GM10248 (cell line): ENCODE data around the gene UHRF2.
"Not testable (repeated sequence)": the region's sequence is repeated elsewhere in the genome, so short reads cannot be mapped to it uniquely, and the experiment has no call there.

ENCODE experiments used
- CTCF ChIA-PET: fragments of 300-600 bp; sonication (Branson Sonifier 250); formaldehyde crosslinking; extraction: SDS; loops from one replicate; lab custom pipeline; 2021; ENCODE audit warnings: antibody characterized with exemption; lab: Yijun Ruan, JAX
- POLR2A ChIA-PET: fragments of 350-650 bp; sonication (Branson Sonifier 250); formaldehyde crosslinking; extraction: SDS; loops from one replicate; lab custom pipeline; 2020; ENCODE audit warnings: antibody characterized with exemption; lab: Yijun Ruan, JAX
- DNase-seq: peaks from one replicate; pipeline ENCODE4 v3.0.0; 2012; ENCODE audit errors: extremely low spot score
- TF ChIP-seq, protein P1 (sequence below): IDR thresholded peaks from 2 replicates; pipeline ENCODE4 v1.5.1; 2012; ENCODE audit warnings: mild to moderate bottlenecking, low read depth; ENCODE audit errors: extremely low read depth, missing control alignments, control extremely low read depth

Gene UHRF2

DNA sequence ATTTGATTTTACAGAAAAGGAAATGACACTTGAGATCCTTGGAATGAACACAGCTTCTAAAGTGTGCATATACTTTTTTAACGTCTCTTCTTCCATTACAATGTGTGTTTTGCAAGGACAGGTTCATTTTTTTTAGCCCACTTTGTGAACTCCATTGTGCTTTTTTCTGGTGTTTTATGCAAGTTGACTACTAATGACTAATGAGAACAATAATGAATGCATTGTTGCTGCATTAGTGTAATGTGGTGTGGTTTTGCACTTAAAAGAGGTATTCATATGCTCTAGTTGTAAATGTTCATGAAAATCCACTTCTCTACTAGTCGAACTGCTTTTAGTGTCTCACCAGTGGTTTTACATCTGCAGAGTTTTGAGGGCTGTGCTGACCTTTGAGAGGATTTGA lies 93.6 kb downstream of the UHRF2 start:
- POLR2A ChIA-PET, result no interaction called here
- CTCF ChIA-PET, result no interaction called here
- TF ChIP-seq, protein P1, sequence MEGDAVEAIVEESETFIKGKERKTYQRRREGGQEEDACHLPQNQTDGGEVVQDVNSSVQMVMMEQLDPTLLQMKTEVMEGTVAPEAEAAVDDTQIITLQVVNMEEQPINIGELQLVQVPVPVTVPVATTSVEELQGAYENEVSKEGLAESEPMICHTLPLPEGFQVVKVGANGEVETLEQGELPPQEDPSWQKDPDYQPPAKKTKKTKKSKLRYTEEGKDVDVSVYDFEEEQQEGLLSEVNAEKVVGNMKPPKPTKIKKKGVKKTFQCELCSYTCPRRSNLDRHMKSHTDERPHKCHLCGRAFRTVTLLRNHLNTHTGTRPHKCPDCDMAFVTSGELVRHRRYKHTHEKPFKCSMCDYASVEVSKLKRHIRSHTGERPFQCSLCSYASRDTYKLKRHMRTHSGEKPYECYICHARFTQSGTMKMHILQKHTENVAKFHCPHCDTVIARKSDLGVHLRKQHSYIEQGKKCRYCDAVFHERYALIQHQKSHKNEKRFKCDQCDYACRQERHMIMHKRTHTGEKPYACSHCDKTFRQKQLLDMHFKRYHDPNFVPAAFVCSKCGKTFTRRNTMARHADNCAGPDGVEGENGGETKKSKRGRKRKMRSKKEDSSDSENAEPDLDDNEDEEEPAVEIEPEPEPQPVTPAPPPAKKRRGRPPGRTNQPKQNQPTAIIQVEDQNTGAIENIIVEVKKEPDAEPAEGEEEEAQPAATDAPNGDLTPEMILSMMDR, result no peak
- DNase-seq, result no peak

DNA sequence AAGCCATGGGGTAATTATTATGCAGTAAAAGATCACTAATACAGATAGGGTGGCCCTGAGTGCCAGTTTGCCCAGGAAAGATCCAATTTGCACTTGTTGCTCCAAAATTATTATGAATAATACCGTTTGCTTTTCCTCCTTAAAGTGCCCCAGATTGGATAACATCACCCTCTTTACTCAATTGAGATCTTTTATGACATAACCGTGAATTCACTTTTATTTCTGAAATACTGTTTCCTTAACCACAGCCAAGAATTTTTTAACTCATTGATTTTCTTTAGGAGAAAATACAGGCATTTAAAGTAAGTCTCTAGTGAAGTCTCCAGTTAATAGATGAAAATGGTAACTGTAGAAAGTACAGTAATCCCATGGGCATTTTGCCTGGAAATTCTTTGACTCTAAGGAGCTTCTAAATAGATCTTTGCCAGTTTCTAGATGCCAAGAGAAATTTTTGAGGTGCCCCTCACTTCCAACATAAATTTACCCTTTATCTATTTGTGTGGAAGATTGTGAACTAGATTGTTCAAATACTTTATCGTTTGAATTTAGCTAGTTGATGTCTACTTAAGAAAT lies 99.2 kb downstream of the UHRF2 start:
- CTCF ChIA-PET, result interaction anchor here (0.7 to 1.7 kb wide), 3 partner anchors 9 to 20 kb away, joined by 3 to 4 read pairs (median 3); no protein-coding TSS in a partner anchor
- DNase-seq, result no peak
- POLR2A ChIA-PET, result no interaction called here
- TF ChIP-seq, protein P1, result no peak

DNA sequence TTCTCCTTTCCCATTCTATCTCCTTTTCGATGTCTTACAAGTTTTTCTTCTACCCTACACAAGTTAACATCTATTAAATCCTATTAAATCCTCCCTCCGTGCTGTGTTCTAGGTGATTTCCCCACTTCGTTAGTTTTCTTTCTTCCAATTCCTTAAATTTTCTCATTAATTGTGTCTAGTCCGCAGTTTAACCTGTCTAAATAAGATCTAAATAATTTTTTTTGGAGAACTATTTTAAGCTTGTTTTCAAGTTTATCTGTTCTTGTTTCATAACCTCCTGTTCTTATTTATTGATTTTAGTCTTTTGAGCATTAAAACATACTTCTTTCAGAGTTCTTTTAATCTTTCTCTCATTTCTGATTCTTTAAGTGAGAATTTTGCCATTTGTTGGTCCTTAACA lies 109.3 kb downstream of the UHRF2 start:
- no peak for DNase-seq
- ChIA-PET CTCF (interaction anchor here (1.0 kb wide), 1 partner anchor 47 kb away, joined by 3 read pairs; no protein-coding TSS in a partner anchor), POLR2A (no interaction called here)
- TF ChIP-seq, protein P1, result no peak

DNA sequence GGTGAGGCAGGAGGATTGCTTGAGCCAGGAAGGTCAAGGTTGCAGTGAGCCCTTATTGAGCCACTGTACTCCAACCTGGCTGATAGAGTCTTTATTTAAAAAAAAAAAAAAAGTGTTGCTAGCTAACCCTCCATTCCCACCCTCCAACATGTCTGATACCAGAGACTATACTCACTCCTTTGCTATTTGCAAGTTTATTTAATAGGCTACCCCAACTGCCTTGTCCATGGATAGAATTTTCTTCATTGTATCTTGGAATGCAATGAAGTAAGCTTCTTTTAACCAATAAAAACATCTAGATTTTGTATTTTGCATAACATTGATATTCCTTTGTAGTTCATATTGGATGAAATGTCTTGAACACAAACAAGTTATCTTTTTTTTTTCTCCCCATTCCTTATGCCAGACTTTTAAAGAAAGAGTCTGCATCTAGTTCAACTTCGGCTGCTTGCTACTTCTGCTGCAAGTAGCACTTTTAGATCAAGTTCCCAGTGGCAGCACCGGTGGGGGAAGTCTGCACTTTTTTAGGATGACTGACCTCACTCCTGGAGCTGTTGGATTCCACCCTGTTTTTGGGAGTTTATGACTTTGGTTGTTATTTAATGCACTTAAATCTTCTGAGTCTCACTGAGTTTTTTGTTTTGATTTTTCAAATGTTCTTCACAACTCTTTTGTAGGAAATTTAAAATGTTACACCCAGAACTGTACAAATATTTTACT lies 112.5 kb downstream of the UHRF2 start:
- ChIA-PET CTCF (interaction anchor here (0.9 to 1.9 kb wide), 7 partner anchors 11 to 60 kb away, joined by 3 to 4 read pairs (median 4); no protein-coding TSS in a partner anchor), POLR2A (interaction anchor here (0.6 kb wide), 1 partner anchor 231 kb away, joined by 4 read pairs; no protein-coding TSS in a partner anchor)
- TF ChIP-seq, protein P1, result no peak
- no peak for DNase-seq

DNA sequence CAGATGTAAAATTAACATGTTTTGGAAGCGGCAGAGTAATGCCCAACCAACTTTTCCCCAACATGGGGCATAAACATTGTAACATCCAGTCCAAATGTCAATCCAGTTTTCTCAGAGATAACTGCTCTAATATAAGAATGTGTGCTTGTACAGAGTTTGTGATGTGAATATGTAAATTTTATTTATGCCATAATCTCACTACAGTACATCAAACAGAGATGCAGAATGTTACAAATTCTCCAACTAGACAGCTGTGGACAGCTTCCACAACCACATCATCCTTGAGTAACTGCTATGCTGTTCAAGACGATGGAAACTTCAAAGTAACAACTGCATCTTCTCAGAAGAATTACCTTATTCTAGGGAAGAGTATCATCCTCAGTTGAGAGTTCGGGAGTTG lies 122.6 kb downstream of the UHRF2 start:
- CTCF ChIA-PET, result no interaction called here
- no peak for DNase-seq
- POLR2A ChIA-PET, result no interaction called here
- TF ChIP-seq, protein P1, result no peak

DNA sequence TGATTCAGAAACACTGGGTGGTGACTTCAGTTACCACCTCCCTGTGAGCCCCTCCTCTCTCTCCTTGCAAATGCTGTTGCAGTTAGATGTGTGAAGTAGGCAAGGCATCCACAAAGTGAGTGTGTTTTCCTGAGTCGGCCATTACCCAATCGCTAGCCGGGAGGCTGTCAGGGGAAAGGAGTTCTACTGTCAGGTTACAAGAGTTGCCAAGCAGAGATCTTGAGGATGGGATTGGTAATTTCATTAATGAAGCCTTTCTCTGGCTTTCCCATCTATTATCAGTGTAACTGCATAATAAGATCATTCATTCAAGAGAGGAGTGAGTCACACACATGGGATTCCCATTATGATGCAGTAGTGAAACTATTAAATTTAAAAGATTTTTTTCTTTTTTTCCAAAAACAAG lies 125.7 kb downstream of the UHRF2 start:
- CTCF ChIA-PET, result interaction anchor here (1.3 to 1.9 kb wide), 2 partner anchors 13 to 187 kb away, joined by 3 to 4 read pairs; no protein-coding TSS in a partner anchor
- POLR2A ChIA-PET, result interaction anchor here (0.6 kb wide), 1 partner anchor 1711 kb away, joined by 14 read pairs; no protein-coding TSS in a partner anchor
- TF ChIP-seq, protein P1, result no peak
- DNase-seq, result no peak

DNA sequence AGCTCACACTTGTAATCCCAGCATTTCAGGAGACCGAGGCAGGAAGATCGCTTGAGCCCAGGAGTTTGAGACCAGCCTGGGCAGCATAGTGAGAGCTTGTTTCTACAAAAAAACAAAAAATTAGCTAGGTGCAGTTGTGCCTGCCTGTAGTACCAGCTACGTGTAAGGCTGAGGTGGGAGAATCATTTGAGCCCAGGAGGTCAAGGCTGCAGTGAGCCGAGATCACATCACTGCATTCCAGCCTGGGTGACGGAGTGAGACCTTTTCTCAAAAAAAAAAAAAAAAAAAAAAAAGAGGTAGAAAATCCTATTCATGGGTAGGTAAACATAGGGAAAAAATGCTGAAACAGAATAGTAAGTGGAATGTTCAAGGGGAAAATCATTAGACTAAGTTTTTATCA lies 129.6 kb downstream of the UHRF2 start:
- POLR2A ChIA-PET, result not testable (repeated sequence)

More for the DNA sequence above, 129.6 kb downstream of the UHRF2 start:
- CTCF ChIA-PET, result interaction anchor here (1.4 to 1.8 kb wide), 4 partner anchors 11 to 188 kb away, joined by 4 to 6 read pairs (median 4); no protein-coding TSS in a partner anchor
- not testable (repeated sequence) for DNase-seq
